ENCODE results near the gene FEZF2. TPM values are rescaled to one million over a fixed set of nuclear protein-coding genes. Genes with fewer than 3 reads are reported as not detected.

Gene FEZF2
- total and polyA plus RNA-seq, 2 of the 8 experiments (the other 6 are each of a cell fraction or from before 2014, with no cell fraction given), result 0.06 TPM; not detected in 1

DNA sequence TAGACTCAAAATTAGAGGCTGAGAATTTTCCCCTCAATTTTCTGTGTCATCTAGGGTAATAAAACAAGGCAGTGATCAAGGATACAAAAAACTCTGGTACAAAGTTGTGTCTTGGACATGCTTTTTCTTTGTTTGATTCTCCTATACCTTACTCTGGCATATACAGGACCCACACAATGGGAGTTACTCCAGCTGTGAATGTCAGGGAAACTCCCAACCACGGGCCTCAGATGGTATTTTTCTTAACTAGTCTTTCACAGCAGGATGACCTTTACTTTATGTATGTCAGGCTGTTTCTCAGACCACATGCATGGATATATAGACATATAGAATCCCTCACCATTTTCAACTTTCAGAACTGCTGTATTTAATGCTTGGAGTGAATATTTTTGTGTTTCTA is 41.3 kb downstream of the FEZF2 start:
- H2BK20ac ChIP-seq (ENCODE audit: low read length), result no peak overlapping the region
- no peak overlapping the region for H3K27ac ChIP-seq (ENCODE audit: low read depth, low read length)
- no peak overlapping the region for H2BK5ac ChIP-seq (ENCODE audit: low read depth, low read length)
- FAIRE-seq (no peak), DNase-seq (ENCODE audit: low read depth in 1 of 2, low spot score in 2 of 2) (no peak)
- no peak overlapping the region for H4K91ac ChIP-seq (replicated peaks; ENCODE audit: insufficient read length, low read length)
- no peak overlapping the region for H3K4ac ChIP-seq (replicated peaks; ENCODE audit: insufficient read length, low read depth, low read length)
- H3K23me2 ChIP-seq (ENCODE audit: low read depth, low read length), result no peaks in the 10 kb centered on the region
- POLR2A ChIA-PET (ENCODE audit: partially characterized antibody), result no interaction called here
- no peak overlapping the region for H3K4me3 ChIP-seq (ENCODE audit: extremely low read depth in 1 of 4, insufficient read depth in 2 of 4, low read depth in 3 of 4, low read length in 4 of 4)
- no peak overlapping the region for H2BK12ac ChIP-seq (ENCODE audit: low read depth, low read length)
- 95% methylated on average over 1 of the region's 1 CpG; no CpG with 5 or more reads in 1 of the 2 experiments for WGBS, 2 experiments (ENCODE audit: extremely low coverage in 1 of 2, insufficient coverage in 1 of 2, insufficient read length in 1 of 2, insufficient replicate concordance in 2 of 2, low coverage in 1 of 2, low lambda C conversion rate in 2 of 2, missing lambda C conversion rate in 1 of 2)
- no peak overlapping the region for H3K9ac ChIP-seq (replicated peaks in 1 of 4; ENCODE audit: extremely low read depth in 1 of 4, low read depth in 3 of 4, low read length in 3 of 4)
- no peaks in the 10 kb centered on the region for H4K20me1 ChIP-seq (replicated peaks in 1 of 2; ENCODE audit: control insufficient read depth in 1 of 2, insufficient read depth in 2 of 2, low read length in 2 of 2)
- no peaks in the 10 kb centered on the region for H3K79me2 ChIP-seq (ENCODE audit: control insufficient read depth in 1 of 2, insufficient read depth in 2 of 2, low read length in 2 of 2)
- no peak overlapping the region for H3K18ac ChIP-seq (ENCODE audit: extremely low read depth, low read length)
- CTCF ChIA-PET (ENCODE audit: partially characterized antibody), result interaction anchor here (0.6 to 8.0 kb wide), 26 partner anchors 15 to 262 kb away, joined by 3 to 135 read pairs (median 4); partner anchors contain the start of gene FEZF2
- H3K9me3 ChIP-seq (ENCODE audit: insufficient read depth in 2 of 2, low read depth in 1 of 2, low read length in 1 of 2), result no peaks in the 10 kb centered on the region
- peaks cover 0 to 3% (median 0%) of the 10 kb centered on the region in 4 experiments; a peak in 1 of 7 replicates for H3K4me1 ChIP-seq (replicated peaks in 1 of 4; ENCODE audit: control insufficient read depth in 3 of 4, insufficient read depth in 4 of 4, low read length in 3 of 4)
- no peak overlapping the region for H3K4me2 ChIP-seq (ENCODE audit: insufficient read depth in 1 of 2, low read depth in 2 of 2, low read length in 2 of 2)
- no peaks in the 10 kb centered on the region for H3K79me1 ChIP-seq (ENCODE audit: low read depth, low read length)
- H3K27me3 ChIP-seq (replicated peaks in 1 of 4; ENCODE audit: control insufficient read depth in 3 of 4, extremely low read depth in 1 of 4, insufficient read depth in 3 of 4, low read length in 3 of 4), result no peaks in the 10 kb centered on the region
- H3K14ac ChIP-seq (ENCODE audit: insufficient read length), result no peak overlapping the region
- H2BK120ac ChIP-seq (replicated peaks; ENCODE audit: low read depth, low read length), result no peak overlapping the region
- H4K8ac ChIP-seq (ENCODE audit: extremely low read depth, insufficient read depth, low read length), result no peak overlapping the region
- no peak overlapping the region for H4K5ac ChIP-seq (ENCODE audit: insufficient read length, low read depth, low read length)
- H2AK5ac ChIP-seq (ENCODE audit: low read depth, low read length), result no peak overlapping the region
- no peak overlapping the region for H3K23ac ChIP-seq (ENCODE audit: insufficient read length)
- no peak overlapping the region for H3K56ac ChIP-seq (replicated peaks; ENCODE audit: insufficient read length, low read depth, low read length)
- H2BK15ac ChIP-seq (ENCODE audit: low read length), result no peak overlapping the region
- no peak overlapping the region for H2AFZ ChIP-seq (ENCODE audit: low read length)
- H3K36me3 ChIP-seq (ENCODE audit: control insufficient read depth in 2 of 4, insufficient read depth in 4 of 4, low read length in 3 of 4), result no peaks in the 10 kb centered on the region
- TF ChIP-seq YY1 (IDR thresholded peaks at IDR 0.05; ENCODE audit: low read depth, low read length) (no peak), EZH2 (IDR thresholded peaks at IDR 0.05; ENCODE audit: low read depth, low read length, severe bottlenecking) (no peak), PHF8 (conservative IDR thresholded peaks at IDR 0.05; ENCODE audit: low read depth, low read length) (no peak), TAF7 (optimal IDR thresholded peaks at IDR 0.05; ENCODE audit: borderline replicate concordance, low read depth, low read length) (no peak), POU5F1 (IDR thresholded peaks at IDR 0.05; ENCODE audit: low read depth, low read length) (no peak), RBBP5 (IDR thresholded peaks at IDR 0.05; ENCODE audit: borderline replicate concordance, low read depth, low read length) (no peak), CEBPB (IDR thresholded peaks at IDR 0.05; ENCODE audit: low read depth, low read length) (no peak), BRCA1 (IDR thresholded peaks at IDR 0.05; ENCODE audit: low read depth, low read length) (no peak), TEAD4 (IDR thresholded peaks at IDR 0.05; ENCODE audit: low read depth, low read length) (no peak), RNF2 (IDR thresholded peaks at IDR 0.05; ENCODE audit: borderline replicate concordance, low read depth, low read length, missing control alignments, poor library complexity, severe bottlenecking) (no peak), TAF1 (IDR thresholded peaks at IDR 0.05; ENCODE audit: low read depth, low read length) (no peak), HDAC2 (IDR thresholded peaks at IDR 0.05; ENCODE audit: borderline replicate concordance in 1 of 2, low read depth in 2 of 2, low read length in 2 of 2) (no peak), EP300 (IDR thresholded peaks at IDR 0.05; ENCODE audit: borderline replicate concordance in 1 of 2, low read depth in 2 of 2, low read length in 2 of 2) (no peak), NRF1 (IDR thresholded peaks at IDR 0.05; ENCODE audit: low read depth, low read length) (no peak)
